Measurements from ENCODE around the gene BUD31. TPM values are rescaled to one million over a fixed set of nuclear protein-coding genes. Genes with fewer than 3 reads are reported as not detected.

BUD31 gene
- total RNA-seq, 2 experiments from 2014 or later: 100 to 118 TPM

DNA sequence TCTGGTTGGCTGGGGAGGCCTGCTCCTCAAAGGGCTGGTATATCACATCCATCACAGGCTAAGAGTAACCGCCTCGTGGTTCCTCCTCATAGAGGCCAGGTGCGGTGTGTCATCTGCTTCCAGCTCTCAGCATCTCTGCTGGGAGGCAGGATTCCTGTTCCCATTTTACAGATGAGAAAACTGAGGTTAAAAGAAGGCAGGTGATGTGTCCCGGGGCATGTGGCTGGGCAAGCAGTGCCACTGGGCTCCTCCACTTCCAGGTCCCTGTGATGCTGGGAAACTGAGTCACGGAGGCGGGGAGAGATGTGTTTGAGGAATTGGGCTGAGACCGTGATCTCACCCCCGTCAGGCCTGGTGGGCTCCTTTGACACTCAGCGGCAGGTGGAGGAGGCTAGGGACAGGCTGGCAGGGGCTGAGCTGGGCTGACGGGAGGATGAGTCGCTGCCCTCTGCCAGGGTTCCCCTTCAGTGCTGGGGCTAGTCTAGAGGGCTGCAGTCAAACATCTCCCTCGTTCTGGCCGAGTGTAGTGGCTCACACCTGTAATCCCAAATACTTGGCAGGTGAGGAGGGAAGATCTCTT lies 24.9 kb upstream of the BUD31 start:
- intact Hi-C loops (cut with micrococcal nuclease; ENCODE audit: unreplicated experiment): no loop called here
- Histone ChIP-seq H4K20me1 (ENCODE audit: insufficient read depth, low read length) (no peaks in the 10 kb centered on the region), H3K4me2 (ENCODE audit: low read length) (no peak overlapping the region), H3K9me3 (ENCODE audit: low read length) (no peaks in the 10 kb centered on the region), H3K9me2 (ENCODE audit: insufficient read depth, low read length) (no peaks in the 10 kb centered on the region), H3K36me3 (ENCODE audit: insufficient read depth, low read length) (peaks cover 49% of the 10 kb centered on the region), H3K4me3 (ENCODE audit: low read depth, low read length, poor library complexity, severe bottlenecking) (no peak overlapping the region), H3K4me1 (ENCODE audit: insufficient read depth, low read length, poor library complexity, severe bottlenecking) (peaks cover 36% of the 10 kb centered on the region), H3K79me2 (ENCODE audit: insufficient read depth, low read depth, low read length) (peaks cover 36% of the 10 kb centered on the region), H2AFZ (ENCODE audit: low read length) (no peak overlapping the region), H3K27ac (ENCODE audit: low read depth, low read length, poor library complexity, severe bottlenecking) (no peak overlapping the region)
- no TSS peak for BruUV-seq (replicated peaks)
- TF ChIP-seq, protein P1, sequence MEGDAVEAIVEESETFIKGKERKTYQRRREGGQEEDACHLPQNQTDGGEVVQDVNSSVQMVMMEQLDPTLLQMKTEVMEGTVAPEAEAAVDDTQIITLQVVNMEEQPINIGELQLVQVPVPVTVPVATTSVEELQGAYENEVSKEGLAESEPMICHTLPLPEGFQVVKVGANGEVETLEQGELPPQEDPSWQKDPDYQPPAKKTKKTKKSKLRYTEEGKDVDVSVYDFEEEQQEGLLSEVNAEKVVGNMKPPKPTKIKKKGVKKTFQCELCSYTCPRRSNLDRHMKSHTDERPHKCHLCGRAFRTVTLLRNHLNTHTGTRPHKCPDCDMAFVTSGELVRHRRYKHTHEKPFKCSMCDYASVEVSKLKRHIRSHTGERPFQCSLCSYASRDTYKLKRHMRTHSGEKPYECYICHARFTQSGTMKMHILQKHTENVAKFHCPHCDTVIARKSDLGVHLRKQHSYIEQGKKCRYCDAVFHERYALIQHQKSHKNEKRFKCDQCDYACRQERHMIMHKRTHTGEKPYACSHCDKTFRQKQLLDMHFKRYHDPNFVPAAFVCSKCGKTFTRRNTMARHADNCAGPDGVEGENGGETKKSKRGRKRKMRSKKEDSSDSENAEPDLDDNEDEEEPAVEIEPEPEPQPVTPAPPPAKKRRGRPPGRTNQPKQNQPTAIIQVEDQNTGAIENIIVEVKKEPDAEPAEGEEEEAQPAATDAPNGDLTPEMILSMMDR (conservative IDR thresholded peaks at IDR 0.05; ENCODE audit: low read length): no peak
- no peak for TF ChIP-seq EZH2phosphoT487 (IDR thresholded peaks at IDR 0.05; ENCODE audit: borderline replicate concordance, low read depth, low read length)
- ChIA-PET CTCF (ENCODE audit: unreplicated experiment) (no interaction called here), POLR2A (no interaction called here)
- DNase-seq (ENCODE audit: low spot score): no peak

- BruUV-seq (replicated peaks): no TSS peak
- ChIA-PET POLR2A (no interaction called here), CTCF (ENCODE audit: unreplicated experiment) (no interaction called here)
- Histone ChIP-seq H3K79me2 (ENCODE audit: insufficient read depth, low read depth, low read length) (peaks cover 36% of the 10 kb centered on the region), H3K9me3 (ENCODE audit: low read length) (no peaks in the 10 kb centered on the region), H3K4me2 (ENCODE audit: low read length) (no peak overlapping the region), H3K27ac (ENCODE audit: low read depth, low read length, poor library complexity, severe bottlenecking) (no peak overlapping the region), H3K4me1 (ENCODE audit: insufficient read depth, low read length, poor library complexity, severe bottlenecking) (peaks cover 30% of the 10 kb centered on the region), H4K20me1 (ENCODE audit: insufficient read depth, low read length) (no peaks in the 10 kb centered on the region), H3K36me3 (ENCODE audit: insufficient read depth, low read length) (peaks cover 54% of the 10 kb centered on the region), H3K9me2 (ENCODE audit: insufficient read depth, low read length) (no peaks in the 10 kb centered on the region), H2AFZ (ENCODE audit: low read length) (no peak overlapping the region), H3K4me3 (ENCODE audit: low read depth, low read length, poor library complexity, severe bottlenecking) (no peak overlapping the region)
- no peak for TF ChIP-seq EZH2phosphoT487 (IDR thresholded peaks at IDR 0.05; ENCODE audit: borderline replicate concordance, low read depth, low read length)
- TF ChIP-seq, protein P1 (conservative IDR thresholded peaks at IDR 0.05; ENCODE audit: low read length): no peak
- intact Hi-C loops (cut with micrococcal nuclease; ENCODE audit: unreplicated experiment): no loop called here
- DNase-seq (ENCODE audit: low spot score): no peak
Measured at GRCh38 chr7:99384523-99384922, 24.2 kb upstream of the BUD31 start.

DNA sequence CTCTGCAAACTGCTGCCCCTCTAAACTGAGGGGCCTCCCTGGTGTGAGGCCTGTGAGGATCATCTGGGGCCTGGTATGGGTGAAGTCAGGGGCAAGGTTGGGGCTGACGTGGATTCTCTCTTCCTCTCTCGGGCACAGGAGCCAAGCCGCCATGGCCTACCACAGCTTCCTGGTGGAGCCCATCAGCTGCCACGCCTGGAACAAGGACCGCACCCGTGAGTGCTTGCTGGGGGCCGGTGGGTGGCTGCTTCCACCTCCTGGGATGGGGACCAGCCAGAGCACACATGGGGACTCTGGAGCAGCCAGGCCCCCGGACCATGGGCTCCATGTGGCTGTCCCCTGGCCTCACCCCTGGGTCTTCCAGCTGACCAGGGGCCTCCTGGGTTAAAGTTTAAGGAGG lies 23.2 kb upstream of the BUD31 start:
- POLR2A ChIA-PET: no interaction called here
- TF ChIP-seq EZH2phosphoT487 (IDR thresholded peaks at IDR 0.05; ENCODE audit: borderline replicate concordance, low read depth, low read length): no peak
- TF ChIP-seq, protein P1 (conservative IDR thresholded peaks at IDR 0.05; ENCODE audit: low read length): no peak
- H3K4me1 ChIP-seq (ENCODE audit: insufficient read depth, low read length, poor library complexity, severe bottlenecking): peaks cover 20% of the 10 kb centered on the region
- H3K4me2 ChIP-seq (ENCODE audit: low read length): no peak overlapping the region
- CTCF ChIA-PET (ENCODE audit: unreplicated experiment): no interaction called here
- DNase-seq (ENCODE audit: low spot score): no peak
- H3K79me2 ChIP-seq (ENCODE audit: insufficient read depth, low read depth, low read length): peaks cover 36% of the 10 kb centered on the region
- H2AFZ ChIP-seq (ENCODE audit: low read length): no peak overlapping the region
- H3K9me2 ChIP-seq (ENCODE audit: insufficient read depth, low read length): no peaks in the 10 kb centered on the region
- no TSS peak for BruUV-seq (replicated peaks)
- H3K36me3 ChIP-seq (ENCODE audit: insufficient read depth, low read length): peaks cover 65% of the 10 kb centered on the region
- H3K9me3 ChIP-seq (ENCODE audit: low read length): no peaks in the 10 kb centered on the region
- H4K20me1 ChIP-seq (ENCODE audit: insufficient read depth, low read length): no peaks in the 10 kb centered on the region
- intact Hi-C loops (cut with micrococcal nuclease; ENCODE audit: unreplicated experiment): no loop called here
- H3K27ac ChIP-seq (ENCODE audit: low read depth, low read length, poor library complexity, severe bottlenecking): no peak overlapping the region
- H3K4me3 ChIP-seq (ENCODE audit: low read depth, low read length, poor library complexity, severe bottlenecking): no peak overlapping the region
